Psoas muscle (tissue), 8 donors: ENCODE measurements around the gene FAM131B. TPM values are rescaled to one million over a fixed set of nuclear protein-coding genes. Genes with fewer than 3 reads are reported as not detected.

Experiments
- ATAC-seq, 4 donors: fragments of 200-7000 bp; cut with Tn5 transposase; one replicate each; pipeline ENCODE4 v1.9.1; 2020; ENCODE audit warnings: moderate library complexity in 3 of 4, mild to moderate bottlenecking in 2 of 4
- DNase-seq, 2 donors: peaks; one replicate each; pipeline ENCODE4 v3.0.0-alpha.2; 2020
- H3K27ac ChIP-seq: fragments of 200-600 bp; one replicate; pipeline ENCODE4 v1.8.0; 2022
- H3K27me3 ChIP-seq, 3 donors: fragments of 200-600 bp in 1 of 3; one replicate each; pipeline versions ENCODE4 v1.6.1 to v1.8.0; 2013 to 2022; ENCODE audit warnings: low read length in 2 of 3, mild to moderate bottlenecking in 2 of 3, moderate library complexity in 1 of 3; ENCODE audit not compliant: insufficient read depth in 3 of 3
- H3K36me3 ChIP-seq, 2 donors: fragments of 200-600 bp in 1 of 2; one replicate each; pipeline versions ENCODE4 v1.6.1 to v1.8.0; 2013 to 2022; ENCODE audit warnings: low read depth in 1 of 2, mild to moderate bottlenecking in 1 of 2, moderate library complexity in 1 of 2; ENCODE audit not compliant: insufficient read depth in 1 of 2
- H3K4me1 ChIP-seq: fragments of 200-600 bp; one replicate; pipeline ENCODE4 v1.8.0; 2022
- H3K4me3 ChIP-seq: fragments of 200-600 bp; one replicate; pipeline ENCODE4 v1.8.0; 2022; ENCODE audit warnings: mild to moderate bottlenecking
- H3K9me3 ChIP-seq: fragments of 200-600 bp; one replicate; pipeline ENCODE4 v1.8.0; 2022
- WGBS, 3 donors: extraction: QIAGEN DNeasy Blood & Tissue Kit; methylation state at CpG; one replicate each; pipeline versions ENCODE4 v1.1.6 to v1.1.7; 2013; 5-methylcytosine and 5-hydroxymethylcytosine counted together
- intact Hi-C, 2 donors: fragments of 100-400 bp; cut with DNase I; formaldehyde crosslinking; loops; one replicate each; pipeline versions ENCODE4 v1.11.0 to v1.14.2; 2022
- polyA plus RNA-seq, 3 donors: library from polyadenylated mRNA; stranded (reverse); fragments of 200-250 nt; gene quantifications; one replicate each; pipeline ENCODE4 v1.2.3, GENCODE V29; 2013
- total RNA-seq, 4 donors: library from RNA; stranded (reverse); fragmentation: NEBNext Ultra II Directional in 2 of 4; extraction: Animal tissue kit (Norgen Biotek cat#: 25700) in 2 of 4; gene quantifications; one replicate each; pipeline versions ENCODE4 v1.2.1 to v1.2.4, GENCODE V29; 2021 to 2023
- TF ChIP-seq, protein P1 (sequence below): fragments of 200-600 bp; IDR thresholded peaks from one replicate; pipeline ENCODE4 v1.8.0; 2022; ENCODE audit warnings: antibody characterized with exemption
- donor health status: healthy with polysubstance abuse.
- donor health status: DM: no; HTN: no; CAD: no; lungs with moderate emphysema.
- donor health status: Bipolar disorder and iron deficiency.
- donor health status: healthy.
- donor health status: DM: yes; HTN: yes; CAD: no.
- donor health status: DM: no; HTN: no; CAD: no.
- donor health status: DM: no; HTN: no; CAD: no.
- donor health status: DM: yes; HTN: yes; CAD: no.

FAM131B gene
- total and polyA plus RNA-seq, 7 donors = 0.13 to 1.0 (median 0.27) TPM

DNA sequence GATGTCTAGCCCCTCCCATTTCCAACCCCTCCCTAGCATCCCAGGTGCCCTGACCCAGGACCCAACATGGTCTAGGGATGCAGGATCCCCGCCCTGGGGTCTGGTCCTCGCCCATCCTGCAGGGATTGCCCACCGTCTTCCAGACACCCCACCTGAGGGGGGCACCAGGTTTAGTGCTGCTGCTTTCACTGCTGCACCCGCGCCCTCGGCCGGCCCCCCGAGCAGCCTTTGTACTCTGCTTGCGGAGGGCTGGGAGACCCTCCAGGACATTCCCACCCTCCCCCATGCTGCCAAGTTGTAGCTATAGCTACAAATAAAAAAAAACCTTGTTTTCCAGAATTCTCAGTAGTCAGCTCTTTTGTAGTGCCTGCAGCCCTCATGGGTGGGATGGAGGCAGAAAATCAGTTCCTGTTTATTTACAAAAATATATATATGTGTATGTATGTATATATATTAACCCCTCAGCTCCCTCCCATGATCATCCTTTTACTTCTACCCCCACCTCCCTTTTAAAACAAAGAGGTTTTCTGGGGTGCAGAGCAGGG lies 28.3 kb upstream of the FAM131B start:
- TF ChIP-seq, protein P1, sequence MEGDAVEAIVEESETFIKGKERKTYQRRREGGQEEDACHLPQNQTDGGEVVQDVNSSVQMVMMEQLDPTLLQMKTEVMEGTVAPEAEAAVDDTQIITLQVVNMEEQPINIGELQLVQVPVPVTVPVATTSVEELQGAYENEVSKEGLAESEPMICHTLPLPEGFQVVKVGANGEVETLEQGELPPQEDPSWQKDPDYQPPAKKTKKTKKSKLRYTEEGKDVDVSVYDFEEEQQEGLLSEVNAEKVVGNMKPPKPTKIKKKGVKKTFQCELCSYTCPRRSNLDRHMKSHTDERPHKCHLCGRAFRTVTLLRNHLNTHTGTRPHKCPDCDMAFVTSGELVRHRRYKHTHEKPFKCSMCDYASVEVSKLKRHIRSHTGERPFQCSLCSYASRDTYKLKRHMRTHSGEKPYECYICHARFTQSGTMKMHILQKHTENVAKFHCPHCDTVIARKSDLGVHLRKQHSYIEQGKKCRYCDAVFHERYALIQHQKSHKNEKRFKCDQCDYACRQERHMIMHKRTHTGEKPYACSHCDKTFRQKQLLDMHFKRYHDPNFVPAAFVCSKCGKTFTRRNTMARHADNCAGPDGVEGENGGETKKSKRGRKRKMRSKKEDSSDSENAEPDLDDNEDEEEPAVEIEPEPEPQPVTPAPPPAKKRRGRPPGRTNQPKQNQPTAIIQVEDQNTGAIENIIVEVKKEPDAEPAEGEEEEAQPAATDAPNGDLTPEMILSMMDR = no peak
- Histone ChIP-seq H3K27ac (peak overlapping the region; percentile 72), H3K27me3 (no peaks in the 10 kb centered on the region), H3K36me3 (peaks cover 13 to 68% of the 10 kb centered on the region in 2 donors), H3K9me3 (no peaks in the 10 kb centered on the region), H3K4me3 (no peak overlapping the region), H3K4me1 (peaks cover 23% of the 10 kb centered on the region)
- DNase-seq (no peak), ATAC-seq (no peak)
- 82 to 85% (median 83%) methylated on average over 9 of the region's 9 CpGs for WGBS, 3 donors
- intact Hi-C loops = no loop called here

GRCh38 chr7:143390104-143390772 lies 27.7 kb upstream of the FAM131B start:
- peaks cover 13 to 73% of the 10 kb centered on the region in 2 donors for H3K36me3 ChIP-seq
- peaks cover 25% of the 10 kb centered on the region for H3K4me1 ChIP-seq
- no peak for ATAC-seq

DNA sequence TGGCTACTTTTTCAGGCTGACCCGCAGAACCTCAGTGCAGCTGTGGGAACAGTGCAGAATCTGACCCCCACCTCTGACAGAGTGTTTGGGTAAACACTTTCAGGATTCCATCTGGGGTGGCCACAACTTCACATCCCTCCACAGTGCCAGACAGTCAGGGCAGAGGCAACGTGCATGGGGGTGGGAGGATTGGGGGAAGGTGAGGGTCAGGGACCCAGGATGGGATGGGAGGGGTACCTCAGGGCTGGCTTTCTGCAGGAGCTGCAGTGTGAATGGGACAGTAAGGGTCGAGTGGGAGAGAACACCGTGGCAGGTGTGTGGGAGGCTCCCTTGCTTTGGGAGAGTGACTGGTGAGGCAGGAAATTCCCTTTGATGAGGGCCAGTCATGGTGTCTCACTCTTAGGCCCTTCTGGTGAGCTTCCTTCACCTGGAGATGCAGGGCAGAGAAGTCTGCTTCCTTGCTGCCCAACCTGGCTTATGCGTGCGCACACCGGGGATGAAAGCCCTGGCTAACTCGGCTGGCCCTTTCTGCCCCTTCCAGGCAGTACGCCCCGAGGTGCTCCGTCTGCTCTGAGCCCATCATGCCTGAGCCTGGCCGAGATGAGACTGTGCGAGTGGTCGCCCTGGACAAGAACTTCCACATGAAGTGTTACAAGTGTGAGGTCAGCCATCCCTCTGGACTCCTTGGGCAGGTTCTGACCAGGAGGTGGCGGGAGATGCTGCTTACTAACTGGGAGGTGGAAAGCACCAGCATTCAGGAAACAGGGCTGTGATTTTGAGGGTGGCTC lies 27.0 kb upstream of the FAM131B start:
- H3K27ac ChIP-seq = no peak overlapping the region
- no peak overlapping the region for H3K4me3 ChIP-seq
- TF ChIP-seq, protein P1 = no peak
- peaks cover 32% of the 10 kb centered on the region for H3K4me1 ChIP-seq
- ATAC-seq = no peak
- intact Hi-C loops = no loop called here
- 83 to 87% (median 86%) methylated on average over 15 of the region's 15 CpGs for WGBS, 3 donors
- H3K9me3 ChIP-seq = no peaks in the 10 kb centered on the region
- DNase-seq = no peak
- peaks cover 13 to 80% of the 10 kb centered on the region in 2 donors for H3K36me3 ChIP-seq
- no peaks in the 10 kb centered on the region for H3K27me3 ChIP-seq

More at GRCh38 chr7:143390104-143390772, 27.7 kb upstream of the FAM131B start:
- H3K4me3 ChIP-seq = no peak overlapping the region
- intact Hi-C loops = no loop called here
- no peak overlapping the region for H3K27ac ChIP-seq
- no peaks in the 10 kb centered on the region for H3K27me3 ChIP-seq
- DNase-seq = no peak
- no peaks in the 10 kb centered on the region for H3K9me3 ChIP-seq
- 85 to 90% (median 86%) methylated on average over 10 of the region's 10 CpGs for WGBS, 3 donors
- TF ChIP-seq, protein P1 = no peak

GRCh38 chr7:143388491-143389101 lies 26.1 kb upstream of the FAM131B start:
- Histone ChIP-seq H3K36me3 (peaks cover 14 to 80% of the 10 kb centered on the region in 2 donors), H3K27me3 (no peaks in the 10 kb centered on the region), H3K27ac (no peak overlapping the region), H3K9me3 (no peaks in the 10 kb centered on the region), H3K4me3 (no peak overlapping the region), H3K4me1 (peaks cover 41% of the 10 kb centered on the region)
- no peak for DNase-seq
- no peak for ATAC-seq
- intact Hi-C loops = no loop called here
- 70 to 86% (median 80%) methylated on average over 28 of the region's 28 CpGs for WGBS, 3 donors
- TF ChIP-seq, protein P1 = no peak
